Measurements from ENCODE around the gene OGFR. TPM values are rescaled to one million over a fixed set of nuclear protein-coding genes. Genes with fewer than 3 reads are reported as not detected.

Gene OGFR
- total RNA-seq, 1 experiment from 2014 or later = 78.9 TPM

DNA sequence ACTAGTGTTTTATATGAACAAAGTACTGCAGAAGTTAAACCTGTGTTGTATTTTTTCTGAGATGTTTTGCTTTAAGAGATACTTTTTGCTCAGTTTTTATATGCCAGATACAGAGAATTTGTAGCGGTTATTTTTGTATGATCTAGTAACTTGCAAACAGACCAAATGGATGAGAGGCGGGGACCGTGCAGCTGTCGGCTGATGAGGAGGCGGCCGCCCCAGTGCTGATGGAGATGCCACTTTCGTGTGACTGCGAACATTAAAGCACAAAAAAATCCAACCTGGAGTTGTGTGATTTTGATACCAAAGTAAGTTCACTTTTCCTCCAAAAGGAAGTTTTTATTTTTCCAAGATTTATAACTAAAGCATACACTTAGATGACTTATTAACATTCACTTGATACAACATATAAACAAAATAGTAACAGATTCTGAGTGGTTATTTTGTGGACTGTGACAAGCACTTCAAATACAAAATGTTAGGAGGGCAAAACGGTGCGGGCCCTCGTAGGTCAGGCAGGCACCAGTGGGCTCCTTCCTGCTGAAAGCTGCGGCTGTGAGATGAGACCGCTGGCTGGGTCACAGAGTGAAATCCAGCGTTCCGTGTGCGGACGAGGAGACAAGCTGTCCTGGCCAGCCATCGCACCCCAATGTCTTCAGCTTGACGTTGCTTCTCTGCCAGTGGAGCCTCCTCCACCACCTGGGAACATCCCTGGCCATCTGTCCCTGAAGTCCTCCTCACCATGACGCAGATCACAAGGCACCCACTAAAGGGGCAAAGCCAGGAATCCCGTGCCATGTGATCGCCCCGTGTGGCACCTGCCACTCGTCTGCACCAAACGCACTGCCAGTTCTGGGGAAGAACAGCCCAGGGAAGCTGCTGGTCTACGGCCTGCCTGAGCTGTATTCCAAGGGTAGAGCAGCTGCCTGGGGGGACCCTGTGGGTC, 4.0 kb upstream of the OGFR start:
- Histone ChIP-seq H2AFZ (ENCODE audit: low read length) (no peak overlapping the region), H3K4me2 (ENCODE audit: low read length) (no peak overlapping the region), H3F3A (ENCODE audit: low read length, unreplicated experiment) (no peaks in the 10 kb centered on the region), H3K27ac (ENCODE audit: low read length) (no peak overlapping the region), H4K20me1 (ENCODE audit: low read length) (0 out of 2 replicates have a peak, but pooled peaks cover 8% of the 10 kb centered on the region), H3K4me3 (ENCODE audit: low read length) (no peak overlapping the region), H3K27me3 (ENCODE audit: low read length) (no peaks in the 10 kb centered on the region), H3K79me2 (ENCODE audit: low read length) (peaks cover 25% of the 10 kb centered on the region), H3K4me1 (ENCODE audit: insufficient read depth, low read length) (peaks cover 16% of the 10 kb centered on the region), H3K36me3 (ENCODE audit: low read depth, low read length) (peaks cover 26% of the 10 kb centered on the region; the same call in 1 of the 2 replicates), H3K9me3 (ENCODE audit: low read length) (no peaks in the 10 kb centered on the region), H3K9ac (ENCODE audit: low read length) (no peak overlapping the region), H3K9me2 (replicated peaks; ENCODE audit: low read length) (no peaks in the 10 kb centered on the region)
- TF ChIP-seq, protein P1, sequence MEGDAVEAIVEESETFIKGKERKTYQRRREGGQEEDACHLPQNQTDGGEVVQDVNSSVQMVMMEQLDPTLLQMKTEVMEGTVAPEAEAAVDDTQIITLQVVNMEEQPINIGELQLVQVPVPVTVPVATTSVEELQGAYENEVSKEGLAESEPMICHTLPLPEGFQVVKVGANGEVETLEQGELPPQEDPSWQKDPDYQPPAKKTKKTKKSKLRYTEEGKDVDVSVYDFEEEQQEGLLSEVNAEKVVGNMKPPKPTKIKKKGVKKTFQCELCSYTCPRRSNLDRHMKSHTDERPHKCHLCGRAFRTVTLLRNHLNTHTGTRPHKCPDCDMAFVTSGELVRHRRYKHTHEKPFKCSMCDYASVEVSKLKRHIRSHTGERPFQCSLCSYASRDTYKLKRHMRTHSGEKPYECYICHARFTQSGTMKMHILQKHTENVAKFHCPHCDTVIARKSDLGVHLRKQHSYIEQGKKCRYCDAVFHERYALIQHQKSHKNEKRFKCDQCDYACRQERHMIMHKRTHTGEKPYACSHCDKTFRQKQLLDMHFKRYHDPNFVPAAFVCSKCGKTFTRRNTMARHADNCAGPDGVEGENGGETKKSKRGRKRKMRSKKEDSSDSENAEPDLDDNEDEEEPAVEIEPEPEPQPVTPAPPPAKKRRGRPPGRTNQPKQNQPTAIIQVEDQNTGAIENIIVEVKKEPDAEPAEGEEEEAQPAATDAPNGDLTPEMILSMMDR (conservative IDR thresholded peaks at IDR 0.05; ENCODE audit: low read depth, low read length) = no peak
- TF ChIP-seq EZH2phosphoT487 (IDR thresholded peaks at IDR 0.05; ENCODE audit: borderline replicate concordance, low read length) = no peak
- no peak for TF ChIP-seq EZH2 (IDR thresholded peaks at IDR 0.05; ENCODE audit: low read length, unreplicated experiment)
- POLR2A ChIA-PET (ENCODE audit: unreplicated experiment) = no interaction called here
- CTCF ChIA-PET = no interaction called here
- no TSS peak for BruUV-seq (replicated peaks)
- DNase-seq (no peak), ATAC-seq (no peak)
- intact Hi-C loops (cut with micrococcal nuclease) = no loop called here

DNA sequence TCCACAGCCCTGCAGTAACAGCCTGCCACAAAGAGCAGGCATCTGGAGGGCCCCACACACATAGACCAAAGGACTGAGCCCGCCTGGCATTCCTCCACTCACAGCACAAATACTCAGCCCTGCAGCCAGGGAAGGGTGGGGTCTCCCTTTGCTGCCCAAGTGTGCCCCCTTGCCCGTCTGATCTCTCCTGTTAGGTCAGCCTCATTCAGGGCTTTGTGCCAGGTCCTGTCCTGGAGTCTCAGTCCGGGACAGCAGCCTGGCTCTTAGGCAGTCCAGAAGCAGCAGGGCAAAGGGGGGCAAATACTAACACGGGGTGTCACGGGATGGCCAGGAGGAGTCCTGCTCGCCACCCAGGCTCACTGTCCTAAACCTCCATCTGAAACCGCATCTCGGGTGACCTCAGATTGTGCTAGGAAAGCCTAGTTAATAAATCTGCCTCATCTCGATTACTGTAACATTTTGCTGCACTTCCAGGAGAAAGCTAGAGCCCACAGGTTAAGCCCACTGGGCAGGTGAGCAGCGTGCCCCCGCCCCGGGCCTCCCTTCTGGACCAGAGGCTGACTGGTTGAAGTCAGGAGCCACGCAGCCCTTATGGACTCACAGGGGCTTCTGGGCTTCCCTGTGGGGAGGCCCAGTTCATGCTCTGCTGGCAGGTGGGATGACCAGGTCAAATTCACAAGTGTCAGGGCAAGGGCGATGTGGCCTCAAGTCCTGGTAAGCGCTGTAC, 3.2 kb upstream of the OGFR start:
- ChIA-PET POLR2A (ENCODE audit: unreplicated experiment) (no interaction called here), CTCF (no interaction called here)
- no peak overlapping the region for H2AFZ ChIP-seq (ENCODE audit: low read length)
- intact Hi-C loops (cut with micrococcal nuclease) = no loop called here
- H3K4me3 ChIP-seq (ENCODE audit: low read length) = no peak overlapping the region
- no peak for ATAC-seq
- BruUV-seq (replicated peaks) = no TSS peak
- no peaks in the 10 kb centered on the region for H3K9me2 ChIP-seq (replicated peaks; ENCODE audit: low read length)
- H3K36me3 ChIP-seq (ENCODE audit: low read depth, low read length) = peaks cover 26% of the 10 kb centered on the region; the same call in 1 of the 2 replicates
- H3K27me3 ChIP-seq (ENCODE audit: low read length) = no peaks in the 10 kb centered on the region
- no peak overlapping the region for H3K27ac ChIP-seq (ENCODE audit: low read length)
- H3K9ac ChIP-seq (ENCODE audit: low read length) = no peak overlapping the region
- no peaks in the 10 kb centered on the region for H3K9me3 ChIP-seq (ENCODE audit: low read length)
- H3K79me2 ChIP-seq (ENCODE audit: low read length) = peaks cover 33% of the 10 kb centered on the region
- H3F3A ChIP-seq (ENCODE audit: low read length, unreplicated experiment) = no peaks in the 10 kb centered on the region
- H3K4me1 ChIP-seq (ENCODE audit: insufficient read depth, low read length) = peaks cover 23% of the 10 kb centered on the region
- TF ChIP-seq EZH2 (IDR thresholded peaks at IDR 0.05; ENCODE audit: low read length, unreplicated experiment) (no peak), EZH2phosphoT487 (IDR thresholded peaks at IDR 0.05; ENCODE audit: borderline replicate concordance, low read length) (no peak)
- TF ChIP-seq, protein P1 (conservative IDR thresholded peaks at IDR 0.05; ENCODE audit: low read depth, low read length) = no peak
- DNase-seq = no peak
- H3K4me2 ChIP-seq (ENCODE audit: low read length) = no peak overlapping the region
- peaks cover 15% of the 10 kb centered on the region; the same call in 1 of the 2 replicates for H4K20me1 ChIP-seq (ENCODE audit: low read length)

Measured in PC-3 (cell line).